ENCODE data around the gene GSE1.
A peak's percentile ranks its signal among the peaks of the same experiment; 100 is the strongest.

- peak in 1 of 6 experiments; percentile 0 for TF ChIP-seq CTCF (IDR thresholded peaks at IDR 0.05)
- no peak for TF ChIP-seq POLR2A (IDR thresholded peaks at IDR 0.05)
Observed at GRCh38 chr16:85718153-85718477, 105.0 kb downstream of the GSE1 start.
